Measurements from ENCODE around the gene ITGA1.
"Not testable (repeated sequence)": the region's sequence is repeated elsewhere in the genome, so short reads cannot be mapped to it uniquely, and the experiment has no call there.

Gene ITGA1

DNA sequence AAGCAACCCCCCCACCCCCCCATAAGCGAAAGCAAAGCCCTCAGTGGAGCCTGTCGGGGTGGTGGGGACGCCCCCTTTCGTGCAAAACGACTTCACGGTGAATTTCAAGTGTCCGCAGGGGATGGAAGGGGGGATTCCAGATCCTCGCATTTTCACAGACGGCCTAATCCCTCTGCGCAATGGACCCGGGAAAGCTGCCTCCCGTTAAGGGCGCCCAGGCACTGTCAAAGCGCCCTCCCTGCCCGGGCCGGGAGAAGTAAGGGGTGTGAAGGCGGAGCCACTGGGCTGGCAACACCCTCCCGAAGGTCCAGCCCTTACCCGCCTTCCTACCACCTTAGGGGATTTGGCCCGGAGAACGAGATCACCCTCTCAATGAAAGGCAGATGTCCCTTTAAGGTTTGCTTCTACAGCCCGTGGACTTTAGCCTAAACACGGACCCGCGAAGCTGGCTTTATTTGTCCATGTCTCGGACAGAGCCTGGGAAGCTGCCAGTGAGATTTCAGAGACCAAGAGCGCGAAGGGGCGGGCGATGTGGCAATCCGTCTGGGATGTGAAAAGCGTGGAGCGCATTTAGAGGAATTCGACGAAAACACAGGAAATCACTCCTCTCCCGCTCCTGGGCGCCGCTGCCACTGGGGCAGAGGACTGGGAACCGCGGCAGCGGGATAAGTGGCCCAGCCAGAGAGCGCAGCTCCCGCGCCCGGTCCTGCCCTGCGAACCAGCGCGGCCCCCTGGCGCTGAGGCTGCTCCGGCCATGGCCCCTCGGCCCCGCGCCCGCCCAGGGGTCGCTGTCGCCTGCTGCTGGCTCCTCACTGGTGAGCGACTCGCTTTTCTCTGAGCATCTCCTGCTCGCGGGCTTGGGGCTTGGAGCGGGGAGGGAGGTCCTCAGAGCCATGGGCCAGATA, at the start of gene ITGA1, which contains the start of gene PELO:
ITGA1 (plus strand) TSS at position 317 of the 905 bp plus-strand sequence; CDS start at position 755, 438 bp downstream.
PELO (plus strand) TSS at position 317 of the 905 bp plus-strand sequence. CDS start 12,479 bp downstream, outside the sequence.
- Mint-ChIP-seq H3K36me3 (no peaks in the 10 kb centered on the region), H3K9me3 (no peaks in the 10 kb centered on the region)

DNA sequence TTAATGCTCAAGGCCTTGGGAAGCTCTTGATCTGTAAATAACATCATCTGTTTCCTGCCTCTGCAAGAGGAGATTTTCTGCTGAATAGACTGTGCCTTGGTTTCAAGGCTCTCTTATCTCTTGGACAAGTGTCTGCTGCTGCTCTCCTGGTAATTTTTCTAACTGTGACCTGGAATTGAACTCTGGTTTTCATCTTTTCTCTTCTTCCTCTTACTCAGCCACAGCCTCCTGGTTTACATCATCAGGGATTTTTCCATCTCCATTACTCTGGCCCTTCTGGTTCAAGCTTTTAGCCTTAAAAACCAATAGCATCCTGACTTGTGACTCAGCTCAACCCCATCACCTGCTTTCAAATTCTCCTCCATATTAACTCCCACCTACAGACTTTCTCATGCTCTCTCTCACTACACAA, 49.6 kb upstream of the ITGA1 start:
- Mint-ChIP-seq H3K36me3 (no peaks in the 10 kb centered on the region), H3K9me3 (no peaks in the 10 kb centered on the region), H3K4me3 (no peak overlapping the region), H3K4me1 (no peaks in the 10 kb centered on the region), H3K27me3 (peaks cover 9% of the 10 kb centered on the region), H3K27ac (no peak overlapping the region)
- ATAC-seq: no peak

More for the DNA sequence above, at the start of gene ITGA1, which contains the start of gene PELO:
- Mint-ChIP-seq H3K27me3 (peaks cover 46% of the 10 kb centered on the region), H3K4me1 (peaks cover 20% of the 10 kb centered on the region), H3K4me3 (peak within 1 kb of the TSS; percentile 84), H3K27ac (peak within 1 kb of the TSS; percentile 73)
- peak; percentile 85 for ATAC-seq

GRCh38 chr5:52740007-52740406, 47.7 kb upstream of the ITGA1 start:
- Mint-ChIP-seq H3K4me3 (no peak overlapping the region), H3K4me1 (no peaks in the 10 kb centered on the region), H3K27ac (no peak overlapping the region), H3K9me3 (no peaks in the 10 kb centered on the region), H3K36me3 (no peaks in the 10 kb centered on the region), H3K27me3 (peaks cover 9% of the 10 kb centered on the region)
- no peak for ATAC-seq

DNA sequence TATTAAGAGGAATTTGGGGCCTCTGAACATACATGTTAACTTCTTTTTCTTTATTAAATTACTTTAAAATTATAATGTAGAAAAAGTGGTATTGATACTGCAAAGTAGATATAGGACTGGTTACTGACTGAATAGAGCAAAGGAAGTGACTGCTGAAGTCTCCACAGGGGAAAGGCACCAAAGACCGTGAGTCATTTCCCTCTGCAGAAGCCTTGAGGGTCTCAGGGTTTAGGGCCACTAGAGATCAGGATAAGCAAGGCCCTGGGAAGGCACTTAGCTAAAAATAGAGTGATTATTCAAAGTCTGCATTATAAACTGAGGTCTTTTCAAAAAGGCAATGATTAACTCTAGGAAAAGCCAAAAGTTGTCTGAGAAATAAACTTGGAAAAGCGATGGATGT, 44.7 kb upstream of the ITGA1 start:
- H3K4me3 Mint-ChIP-seq: no peak overlapping the region
- no peaks in the 10 kb centered on the region for H3K4me1 Mint-ChIP-seq
- H3K27ac Mint-ChIP-seq: no peak overlapping the region

GRCh38 chr5:52743529-52743928, 44.2 kb upstream of the ITGA1 start:
- Mint-ChIP-seq H3K9me3 (no peaks in the 10 kb centered on the region), H3K36me3 (no peaks in the 10 kb centered on the region), H3K4me1 (no peaks in the 10 kb centered on the region), H3K4me3 (no peak overlapping the region), H3K27me3 (peaks cover 17% of the 10 kb centered on the region), H3K27ac (no peak overlapping the region)
- no peak for ATAC-seq

More for the DNA sequence above, 44.7 kb upstream of the ITGA1 start:
- Mint-ChIP-seq H3K36me3 (no peaks in the 10 kb centered on the region), H3K27me3 (peaks cover 17% of the 10 kb centered on the region), H3K9me3 (no peaks in the 10 kb centered on the region)
- ATAC-seq: no peak

- Mint-ChIP-seq H3K9me3 (no peaks in the 10 kb centered on the region), H3K36me3 (no peaks in the 10 kb centered on the region), H3K27me3 (peaks cover 17% of the 10 kb centered on the region), H3K4me3 (no peak overlapping the region), H3K4me1 (no peaks in the 10 kb centered on the region), H3K27ac (no peak overlapping the region)
- ATAC-seq: no peak
These were observed 43.7 kb upstream of the ITGA1 start for GRCh38 chr5:52743970-52744369.

DNA sequence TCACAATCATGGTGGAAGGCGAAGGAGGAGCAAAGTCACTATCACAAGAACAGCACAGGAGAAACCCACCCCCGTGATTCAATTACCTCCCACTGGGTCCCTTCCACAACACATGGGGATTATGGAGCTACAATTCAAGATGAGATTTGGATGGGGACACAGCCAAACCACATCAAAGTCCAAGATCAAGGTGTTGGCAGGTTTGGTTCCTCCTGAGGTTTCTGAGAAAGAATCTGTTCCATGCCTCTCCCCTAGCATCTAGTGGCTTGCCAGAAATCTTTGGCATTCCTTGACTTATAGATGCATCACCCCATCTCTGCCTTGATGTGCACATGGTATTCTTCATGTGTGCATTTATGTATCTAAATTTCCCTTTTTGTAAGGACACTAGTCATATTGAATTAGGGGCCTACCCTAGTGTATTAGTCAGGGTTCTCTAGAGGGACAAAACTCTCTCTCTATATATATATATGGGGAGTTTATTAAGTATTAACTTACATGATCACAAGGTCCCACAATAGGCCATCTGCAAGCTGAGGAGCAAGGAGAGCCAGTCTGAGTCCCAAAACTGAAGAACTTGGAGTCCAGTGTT, 42.8 kb upstream of the ITGA1 start:
- not testable (repeated sequence) for H3K4me3 Mint-ChIP-seq, H3K9me3 Mint-ChIP-seq, H3K4me1 Mint-ChIP-seq, ATAC-seq, H3K36me3 Mint-ChIP-seq, H3K27ac Mint-ChIP-seq
- peaks cover 17% of the 10 kb centered on the region for H3K27me3 Mint-ChIP-seq

GRCh38 chr5:52746539-52746938, 41.2 kb upstream of the ITGA1 start:
- Mint-ChIP-seq H3K4me3 (no peak overlapping the region), H3K36me3 (no peaks in the 10 kb centered on the region), H3K4me1 (no peaks in the 10 kb centered on the region), H3K9me3 (no peaks in the 10 kb centered on the region), H3K27ac (no peak overlapping the region), H3K27me3 (peaks cover 13% of the 10 kb centered on the region)
- ATAC-seq: no peak

DNA sequence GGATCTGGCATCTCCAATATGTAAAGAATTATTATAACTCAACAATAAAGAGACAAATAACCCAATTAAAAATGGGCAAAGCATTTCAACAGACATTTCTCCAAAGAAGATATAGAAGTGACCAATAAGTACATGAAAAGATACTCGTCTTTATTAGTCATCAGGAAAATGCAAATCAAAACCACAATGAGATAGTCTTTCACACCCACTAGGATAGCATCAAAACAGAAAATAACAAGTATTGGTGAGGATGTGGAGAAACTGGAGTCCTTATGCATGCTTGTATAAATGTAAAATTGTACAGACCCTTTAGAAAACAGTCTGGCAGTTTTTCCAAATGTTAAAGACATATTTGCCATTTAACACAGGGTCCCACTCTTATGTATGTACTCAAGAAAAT, 39.1 kb upstream of the ITGA1 start:
- peaks cover 9% of the 10 kb centered on the region for H3K27me3 Mint-ChIP-seq
- H3K27ac Mint-ChIP-seq: no peak overlapping the region
- no peaks in the 10 kb centered on the region for H3K36me3 Mint-ChIP-seq
- H3K4me1 Mint-ChIP-seq: no peaks in the 10 kb centered on the region
- no peaks in the 10 kb centered on the region for H3K9me3 Mint-ChIP-seq
- ATAC-seq: no peak
- no peak overlapping the region for H3K4me3 Mint-ChIP-seq

DNA sequence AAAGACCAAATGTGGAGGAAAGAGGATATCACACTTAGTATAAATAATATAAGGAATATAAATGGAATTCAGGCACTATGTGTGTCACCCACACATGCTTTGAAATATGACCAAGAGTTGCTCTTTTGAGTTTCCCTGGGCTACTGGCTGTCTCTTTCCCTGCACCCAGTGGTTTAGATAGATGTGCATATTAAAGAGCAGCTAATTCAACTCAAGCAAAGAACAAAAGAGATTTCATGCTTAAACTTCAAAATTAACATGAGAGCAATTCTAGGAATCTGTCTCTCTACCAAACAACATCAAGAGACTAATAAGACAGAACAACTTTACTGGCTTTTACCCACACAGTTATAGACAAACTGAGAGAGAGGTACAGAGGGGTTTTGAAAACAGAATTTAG, 38.0 kb upstream of the ITGA1 start:
- no peaks in the 10 kb centered on the region for H3K36me3 Mint-ChIP-seq
- peaks cover 4% of the 10 kb centered on the region for H3K4me1 Mint-ChIP-seq
- H3K27me3 Mint-ChIP-seq: peaks cover 9% of the 10 kb centered on the region
- no peak overlapping the region for H3K27ac Mint-ChIP-seq
- no peaks in the 10 kb centered on the region for H3K9me3 Mint-ChIP-seq
- ATAC-seq: no peak
- no peak overlapping the region for H3K4me3 Mint-ChIP-seq

GRCh38 chr5:52751137-52751536, 36.6 kb upstream of the ITGA1 start:
- H3K9me3 Mint-ChIP-seq: no peaks in the 10 kb centered on the region
- H3K4me1 Mint-ChIP-seq: peaks cover 4% of the 10 kb centered on the region
- no peak overlapping the region for H3K4me3 Mint-ChIP-seq
- H3K27ac Mint-ChIP-seq: no peak overlapping the region
- no peak for ATAC-seq
- peaks cover 1% of the 10 kb centered on the region for H3K27me3 Mint-ChIP-seq
- H3K36me3 Mint-ChIP-seq: no peaks in the 10 kb centered on the region

DNA sequence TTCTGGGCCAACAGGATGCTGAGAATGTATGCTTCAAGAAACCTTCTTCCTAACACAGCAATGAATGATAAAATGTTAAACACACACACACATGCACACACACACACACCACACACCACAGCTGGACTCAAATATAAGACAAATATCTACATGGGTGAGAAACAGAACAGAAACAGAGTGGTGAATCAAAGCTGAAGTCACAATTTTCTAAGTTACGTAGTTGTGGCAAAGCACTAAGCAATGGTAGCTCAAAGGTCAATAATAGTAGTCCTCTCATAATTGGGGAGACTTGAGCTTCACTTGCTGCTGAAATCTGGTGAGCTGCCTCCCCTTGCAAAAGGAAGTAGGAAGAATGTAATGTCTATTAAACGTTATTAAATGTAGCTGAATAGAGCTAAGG, 33.7 kb upstream of the ITGA1 start:
- Mint-ChIP-seq H3K27ac (no peak overlapping the region), H3K36me3 (no peaks in the 10 kb centered on the region), H3K4me3 (no peak overlapping the region), H3K9me3 (no peaks in the 10 kb centered on the region), H3K27me3 (no peaks in the 10 kb centered on the region), H3K4me1 (peaks cover 4% of the 10 kb centered on the region)
- no peak for ATAC-seq

GRCh38 chr5:52757527-52757926, 30.2 kb upstream of the ITGA1 start:
- H3K27ac Mint-ChIP-seq: no peak overlapping the region
- no peak for ATAC-seq
- no peaks in the 10 kb centered on the region for H3K9me3 Mint-ChIP-seq
- H3K4me1 Mint-ChIP-seq: peaks cover 11% of the 10 kb centered on the region
- no peak overlapping the region for H3K4me3 Mint-ChIP-seq
- H3K36me3 Mint-ChIP-seq: no peaks in the 10 kb centered on the region
- no peaks in the 10 kb centered on the region for H3K27me3 Mint-ChIP-seq

- Mint-ChIP-seq H3K27ac (no peak overlapping the region), H3K36me3 (no peaks in the 10 kb centered on the region), H3K4me1 (peaks cover 11% of the 10 kb centered on the region), H3K9me3 (no peaks in the 10 kb centered on the region), H3K4me3 (no peak overlapping the region), H3K27me3 (no peaks in the 10 kb centered on the region)
- ATAC-seq: no peak
These were observed 29.7 kb upstream of the ITGA1 start for GRCh38 chr5:52758014-52758413.

DNA sequence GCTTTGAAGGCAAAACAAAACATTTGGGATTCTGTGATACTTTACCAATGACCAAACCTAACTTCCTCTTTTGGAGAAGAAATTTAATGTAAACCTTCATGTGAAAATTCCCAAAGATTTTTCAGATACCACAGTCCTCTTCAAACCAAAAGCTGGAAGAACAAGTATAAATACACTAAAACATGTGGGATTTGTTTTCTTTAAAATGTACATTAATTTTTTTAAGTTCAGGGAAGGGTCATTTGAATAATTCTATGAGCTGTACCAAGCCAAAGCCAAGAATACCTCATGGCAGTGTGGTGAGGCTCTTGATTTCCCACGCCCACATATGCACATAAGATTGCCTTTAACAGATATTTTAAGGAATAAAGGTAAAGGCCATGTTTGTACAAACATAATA, 28.4 kb upstream of the ITGA1 start:
- no peaks in the 10 kb centered on the region for H3K9me3 Mint-ChIP-seq
- no peak for ATAC-seq
- no peaks in the 10 kb centered on the region for H3K36me3 Mint-ChIP-seq
- no peaks in the 10 kb centered on the region for H3K27me3 Mint-ChIP-seq
- peaks cover 9% of the 10 kb centered on the region for H3K4me1 Mint-ChIP-seq
- H3K4me3 Mint-ChIP-seq: no peak overlapping the region
- no peak overlapping the region for H3K27ac Mint-ChIP-seq

Measured in stimulated activated memory B cell treated with anti-CD40 and anti-IgM and Interleukin-4, amounts not matched to agents 10 μg/mL and 1 μg/mL and 100 μg/mL, for 72 hours (primary cell).